ENCODE measurements around the gene C2CD4A.

C2CD4A gene

DNA sequence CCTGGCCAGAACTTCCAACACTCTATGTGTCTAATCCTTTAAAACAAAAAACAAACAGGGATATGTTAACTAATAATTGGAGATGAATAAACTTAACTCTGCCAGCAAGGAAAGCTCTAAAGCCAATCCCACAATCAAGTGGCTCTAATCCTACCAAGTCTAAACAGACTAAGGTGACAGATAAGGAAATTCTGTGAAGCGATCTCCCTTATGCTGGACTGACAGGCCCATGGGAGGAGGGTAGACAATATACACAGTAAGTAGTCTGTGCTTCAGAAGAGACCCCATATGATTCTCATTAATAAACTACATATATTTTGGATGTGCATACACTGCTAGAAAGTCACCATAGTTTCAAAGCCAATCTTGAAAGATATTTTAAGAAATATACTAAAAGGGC, 16.7 kb upstream of the C2CD4A start:
- no peaks in the 10 kb centered on the region for H3K27me3 Mint-ChIP-seq (ENCODE audit: low read depth, poor library complexity)
- no peak overlapping the region for H3K4me3 Mint-ChIP-seq
- no peak for DNase-seq

DNA sequence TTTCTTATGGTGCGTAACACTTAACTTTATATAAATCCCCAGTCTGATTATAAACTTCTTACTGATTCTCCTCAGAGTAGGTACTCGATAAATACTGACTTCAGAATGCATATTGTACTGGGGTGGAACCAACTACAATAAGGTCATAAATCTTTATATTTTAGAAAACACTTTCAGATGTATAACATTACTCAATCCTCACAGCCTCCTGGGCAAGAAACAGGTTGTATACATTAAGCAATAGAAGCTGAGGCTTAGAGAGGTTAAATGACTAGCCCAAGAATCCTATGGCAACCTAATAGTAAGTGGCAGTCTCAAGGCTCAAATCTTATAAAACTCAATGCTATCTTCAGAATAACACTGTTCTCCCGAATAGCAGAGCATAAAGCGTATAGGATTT, 15.6 kb upstream of the C2CD4A start:
- H3K4me3 Mint-ChIP-seq: no peak overlapping the region
- DNase-seq: no peak
- H3K9me3 Mint-ChIP-seq: peaks cover 9% of the 10 kb centered on the region
- H3K4me1 Mint-ChIP-seq: peaks cover 5% of the 10 kb centered on the region
- H3K36me3 Mint-ChIP-seq (ENCODE audit: low read depth): peaks cover 15% of the 10 kb centered on the region
- H3K27ac Mint-ChIP-seq: no peak overlapping the region
- H3K27me3 Mint-ChIP-seq (ENCODE audit: low read depth, poor library complexity): no peaks in the 10 kb centered on the region
- TF ChIP-seq, protein P1, sequence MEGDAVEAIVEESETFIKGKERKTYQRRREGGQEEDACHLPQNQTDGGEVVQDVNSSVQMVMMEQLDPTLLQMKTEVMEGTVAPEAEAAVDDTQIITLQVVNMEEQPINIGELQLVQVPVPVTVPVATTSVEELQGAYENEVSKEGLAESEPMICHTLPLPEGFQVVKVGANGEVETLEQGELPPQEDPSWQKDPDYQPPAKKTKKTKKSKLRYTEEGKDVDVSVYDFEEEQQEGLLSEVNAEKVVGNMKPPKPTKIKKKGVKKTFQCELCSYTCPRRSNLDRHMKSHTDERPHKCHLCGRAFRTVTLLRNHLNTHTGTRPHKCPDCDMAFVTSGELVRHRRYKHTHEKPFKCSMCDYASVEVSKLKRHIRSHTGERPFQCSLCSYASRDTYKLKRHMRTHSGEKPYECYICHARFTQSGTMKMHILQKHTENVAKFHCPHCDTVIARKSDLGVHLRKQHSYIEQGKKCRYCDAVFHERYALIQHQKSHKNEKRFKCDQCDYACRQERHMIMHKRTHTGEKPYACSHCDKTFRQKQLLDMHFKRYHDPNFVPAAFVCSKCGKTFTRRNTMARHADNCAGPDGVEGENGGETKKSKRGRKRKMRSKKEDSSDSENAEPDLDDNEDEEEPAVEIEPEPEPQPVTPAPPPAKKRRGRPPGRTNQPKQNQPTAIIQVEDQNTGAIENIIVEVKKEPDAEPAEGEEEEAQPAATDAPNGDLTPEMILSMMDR (IDR thresholded peaks at IDR 0.05): no peak

More for the DNA sequence above, 16.7 kb upstream of the C2CD4A start:
- TF ChIP-seq, protein P1 (IDR thresholded peaks at IDR 0.05): no peak
- H3K9me3 Mint-ChIP-seq: peaks cover 9% of the 10 kb centered on the region
- H3K4me1 Mint-ChIP-seq: peaks cover 5% of the 10 kb centered on the region
- no peak overlapping the region for H3K27ac Mint-ChIP-seq
- peaks cover 9% of the 10 kb centered on the region for H3K36me3 Mint-ChIP-seq (ENCODE audit: low read depth)

DNA sequence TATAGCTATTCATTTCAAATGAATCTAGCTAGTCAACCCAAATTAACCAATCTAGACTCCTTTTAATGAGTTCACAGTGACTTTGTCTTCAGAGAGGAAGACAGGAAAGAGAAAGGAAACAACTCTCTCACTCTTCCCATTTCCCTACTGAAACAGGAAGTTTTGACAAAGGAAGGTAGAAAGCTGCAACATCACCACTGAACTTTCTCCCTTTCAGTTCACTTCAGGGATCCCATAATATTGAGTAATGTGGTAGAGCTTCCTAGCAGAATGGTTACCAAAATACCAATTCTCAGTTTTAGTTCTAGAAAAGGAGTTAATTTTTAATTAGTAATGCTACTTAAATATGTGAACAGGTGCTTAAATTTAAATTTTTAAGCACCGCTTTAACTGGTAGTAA, 14.1 kb upstream of the C2CD4A start:
- H3K27me3 Mint-ChIP-seq (ENCODE audit: low read depth, poor library complexity): no peaks in the 10 kb centered on the region
- peaks cover 24% of the 10 kb centered on the region for H3K36me3 Mint-ChIP-seq (ENCODE audit: low read depth)

DNA sequence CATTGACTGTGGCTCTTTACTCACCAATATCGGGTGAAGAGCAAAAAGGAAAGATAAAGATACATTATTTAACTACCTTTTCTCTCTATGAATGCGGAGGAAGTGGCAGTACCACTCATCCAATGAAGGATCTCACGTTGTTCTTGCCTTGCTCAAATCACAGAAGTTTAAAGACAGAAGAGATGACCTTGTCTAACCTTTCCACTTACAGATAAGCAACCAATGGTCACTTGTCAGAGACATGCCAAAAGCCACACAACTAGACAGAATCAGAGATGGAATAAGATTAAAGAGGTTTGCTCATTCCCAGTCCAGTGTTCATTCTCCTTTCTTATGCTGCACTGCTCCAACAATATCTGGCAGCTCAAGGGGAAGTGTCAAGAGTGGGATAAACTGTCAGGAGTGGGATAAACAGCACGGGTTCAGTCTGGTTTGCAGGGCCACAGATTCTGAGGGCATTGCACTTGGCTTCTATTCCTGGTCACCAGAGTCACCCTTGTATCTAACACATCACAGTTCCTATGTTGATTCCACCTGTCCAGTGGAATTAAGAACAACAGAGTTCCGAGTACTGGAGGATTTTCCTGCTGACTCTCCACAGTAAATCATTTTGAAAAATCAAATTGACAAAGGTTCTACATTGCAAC, 13.2 kb upstream of the C2CD4A start:
- H3K9me3 Mint-ChIP-seq: peaks cover 9% of the 10 kb centered on the region
- TF ChIP-seq, protein P1 (IDR thresholded peaks at IDR 0.05): no peak
- no peak overlapping the region for H3K27ac Mint-ChIP-seq
- peaks cover 12% of the 10 kb centered on the region for H3K4me1 Mint-ChIP-seq
- peaks cover 24% of the 10 kb centered on the region for H3K36me3 Mint-ChIP-seq (ENCODE audit: low read depth)
- no peak for DNase-seq
- no peaks in the 10 kb centered on the region for H3K27me3 Mint-ChIP-seq (ENCODE audit: low read depth, poor library complexity)
- H3K4me3 Mint-ChIP-seq: no peak overlapping the region

More for the DNA sequence above, 14.1 kb upstream of the C2CD4A start:
- Mint-ChIP-seq H3K4me1 (peaks cover 12% of the 10 kb centered on the region), H3K9me3 (peaks cover 9% of the 10 kb centered on the region), H3K27ac (no peak overlapping the region), H3K4me3 (no peak overlapping the region)
- DNase-seq: no peak
- TF ChIP-seq, protein P1 (IDR thresholded peaks at IDR 0.05): no peak

DNA sequence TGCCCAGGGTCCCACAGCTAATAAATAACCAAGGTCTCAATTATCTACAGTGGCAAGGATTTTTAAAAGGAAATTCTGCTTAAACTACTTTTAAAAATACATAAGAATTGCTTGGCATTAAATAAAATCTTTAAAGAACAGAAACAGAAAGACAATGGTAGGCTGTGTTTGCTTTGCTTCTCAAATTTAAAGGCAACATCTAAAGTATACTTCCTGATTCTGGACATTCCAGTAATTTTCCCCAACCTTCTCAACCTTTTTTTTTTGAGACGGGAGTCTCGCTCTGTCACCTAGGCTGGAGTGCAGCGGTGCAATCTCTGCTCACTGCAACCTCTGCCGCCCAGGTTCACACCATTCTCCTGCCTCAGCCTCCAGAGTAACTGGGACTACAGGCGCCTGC, 11.8 kb upstream of the C2CD4A start:
- Mint-ChIP-seq H3K4me1 (peaks cover 21% of the 10 kb centered on the region), H3K9me3 (peaks cover 2% of the 10 kb centered on the region), H3K27me3 (ENCODE audit: low read depth, poor library complexity) (no peaks in the 10 kb centered on the region), H3K36me3 (ENCODE audit: low read depth) (peaks cover 17% of the 10 kb centered on the region), H3K27ac (no peak overlapping the region), H3K4me3 (no peak overlapping the region)
- TF ChIP-seq, protein P1 (IDR thresholded peaks at IDR 0.05): no peak
- no peak for DNase-seq

DNA sequence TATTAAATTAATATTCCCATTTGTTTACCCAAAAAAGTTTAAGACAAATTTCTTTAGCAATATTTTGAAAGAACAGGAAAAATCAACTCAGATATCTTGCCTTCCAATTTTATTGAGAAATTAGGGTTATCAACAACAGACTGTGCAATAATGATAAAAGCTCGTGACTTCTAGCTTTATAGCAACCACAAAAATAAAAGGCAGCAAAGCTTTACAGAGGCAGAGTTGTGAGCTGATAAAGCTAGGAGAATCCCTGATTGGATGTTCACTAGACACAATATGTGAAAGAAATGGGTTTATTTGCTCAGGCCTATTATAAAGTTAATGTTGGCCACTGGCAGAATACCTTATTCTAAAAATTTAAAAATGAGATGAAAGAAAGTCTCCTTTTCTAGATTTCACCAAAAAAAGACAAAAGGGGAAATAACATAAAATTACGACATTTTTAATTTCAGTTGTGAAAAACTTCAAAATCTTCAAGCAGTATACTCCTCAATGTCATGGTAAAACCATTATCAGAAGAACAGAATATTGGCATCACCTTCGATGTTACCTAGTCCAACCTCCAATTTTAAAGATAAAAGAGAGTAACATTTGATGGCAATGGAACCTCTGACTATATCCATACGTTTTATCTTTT, 9.3 kb upstream of the C2CD4A start:
- Mint-ChIP-seq H3K36me3 (ENCODE audit: low read depth) (peaks cover 14% of the 10 kb centered on the region), H3K4me1 (peaks cover 25% of the 10 kb centered on the region), H3K9me3 (no peaks in the 10 kb centered on the region), H3K4me3 (no peak overlapping the region), H3K27ac (no peak overlapping the region), H3K27me3 (ENCODE audit: low read depth, poor library complexity) (peaks cover 21% of the 10 kb centered on the region)
- TF ChIP-seq, protein P1 (IDR thresholded peaks at IDR 0.05): no peak
- no peak for DNase-seq
